Stimulated activated CD8-positive, alpha-beta memory T cell treated with anti-CD3 and anti-CD28 coated beads, Interleukin-12 subunit alpha, Interleukin-12 subunit beta, amount 100 ng/mL, for 4 hours (primary cell): ENCODE data around the gene ITGA3.
A peak's percentile ranks its signal among the peaks of the same experiment; 100 is the strongest.

Source experiments
- DNase-seq: peaks from one replicate; pipeline ENCODE4 v3.0.0-alpha.2; 2020; ENCODE audit warnings: low read depth

ITGA3 gene

DNA sequence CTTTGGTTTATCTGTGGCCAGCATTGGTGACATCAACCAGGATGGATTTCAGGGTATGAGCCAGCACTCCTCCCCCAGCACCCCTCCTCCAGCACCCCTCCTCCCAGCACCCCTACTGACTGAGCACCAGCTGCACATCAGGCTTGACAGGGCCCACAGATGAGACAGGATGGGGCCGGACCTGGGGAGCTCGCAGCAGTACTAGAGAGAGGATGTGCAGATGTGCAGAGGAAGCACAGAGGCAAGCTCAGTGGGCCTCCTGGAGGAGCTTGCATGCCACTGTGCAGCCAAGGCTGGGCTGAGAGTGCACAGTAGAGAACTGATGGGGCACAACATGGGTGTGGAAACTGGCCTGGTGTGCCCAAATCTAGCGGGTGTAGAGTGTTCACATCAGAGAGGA is 16.2 kb downstream of the ITGA3 start:
- DNase-seq = no peak

GRCh38 chr17:50072925-50073324 is 17.0 kb downstream of the ITGA3 start:
- no peak for DNase-seq

- no peak for DNase-seq
Measured at GRCh38 chr17:50074227-50074626, 18.3 kb downstream of the ITGA3 start.

- DNase-seq = no peak
Measured at GRCh38 chr17:50075446-50076032, 19.6 kb downstream of the ITGA3 start.

DNA sequence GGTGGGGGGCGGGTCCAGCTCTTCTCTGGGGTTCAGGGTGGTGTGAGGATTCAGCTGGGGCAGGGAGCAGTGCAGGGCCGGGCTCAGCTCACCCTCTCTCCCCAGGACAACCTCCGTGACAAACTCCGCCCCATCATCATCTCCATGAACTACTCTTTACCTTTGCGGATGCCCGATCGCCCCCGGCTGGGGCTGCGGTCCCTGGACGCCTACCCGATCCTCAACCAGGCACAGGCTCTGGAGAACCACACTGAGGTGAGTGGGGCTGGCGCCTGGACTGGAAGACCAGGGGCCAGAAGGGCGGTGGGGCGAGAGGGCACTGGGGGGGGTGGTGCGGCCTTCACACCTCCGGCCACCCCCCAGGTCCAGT is 20.3 kb downstream of the ITGA3 start:
- no peak for DNase-seq

GRCh38 chr17:50076591-50077235 is 20.8 kb downstream of the ITGA3 start:
- DNase-seq = no peak

- DNase-seq = no peak
Measured at GRCh38 chr17:50078430-50078829, 22.5 kb downstream of the ITGA3 start.

DNA sequence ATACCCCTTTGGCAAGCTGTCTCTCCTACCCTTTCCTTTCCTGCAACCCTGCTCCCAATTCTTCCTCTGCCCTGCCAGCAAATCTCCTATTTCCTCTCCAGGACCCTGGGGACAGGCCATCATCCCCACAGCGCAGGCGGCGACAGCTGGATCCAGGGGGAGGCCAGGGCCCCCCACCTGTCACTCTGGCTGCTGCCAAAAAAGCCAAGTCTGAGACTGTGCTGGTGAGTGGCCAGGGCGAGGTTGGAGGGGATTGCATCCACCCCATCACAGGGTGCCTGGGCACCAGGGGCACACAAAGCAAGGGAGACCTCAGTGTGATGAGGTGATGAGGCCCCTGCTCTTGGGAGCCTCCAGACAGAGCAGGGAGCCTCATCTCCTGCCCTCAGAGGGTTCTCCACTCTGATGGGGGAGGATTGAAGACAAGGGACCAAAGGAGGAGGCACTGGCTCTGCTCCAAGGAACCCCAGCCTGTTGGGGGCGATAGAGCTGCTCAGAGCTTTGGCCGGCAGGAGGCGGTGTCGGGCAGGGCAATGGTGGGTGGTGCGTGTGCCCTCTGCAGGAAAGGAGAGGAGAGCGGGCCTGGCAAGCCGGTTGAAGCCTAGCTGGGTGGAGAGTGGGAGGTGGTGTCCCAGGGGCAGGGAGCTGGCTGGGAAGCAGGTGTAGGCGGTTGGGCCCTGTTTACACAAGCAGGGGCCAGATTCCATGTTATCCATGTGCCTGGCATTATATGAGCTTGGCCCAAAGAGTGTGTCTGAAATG is 23.6 kb downstream of the ITGA3 start:
- no peak for DNase-seq

DNA sequence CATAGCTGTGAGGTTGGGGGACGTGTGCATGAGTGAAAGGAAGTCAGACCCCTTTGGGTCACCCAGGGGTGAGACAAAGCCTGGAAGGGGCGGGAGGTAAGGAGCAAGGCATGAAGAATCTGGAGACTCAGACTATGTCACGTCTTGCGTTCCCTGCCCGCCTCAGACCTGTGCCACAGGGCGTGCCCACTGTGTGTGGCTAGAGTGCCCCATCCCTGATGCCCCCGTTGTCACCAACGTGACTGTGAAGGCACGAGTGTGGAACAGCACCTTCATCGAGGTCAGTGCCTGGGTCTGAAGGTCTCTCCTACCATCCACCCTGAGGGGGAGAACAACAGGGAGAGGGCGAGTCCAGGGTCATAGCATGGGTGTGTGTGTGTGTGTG is 24.2 kb downstream of the ITGA3 start:
- DNase-seq = no peak

- no peak for DNase-seq
Measured at GRCh38 chr17:50080827-50081226, 24.9 kb downstream of the ITGA3 start.

GRCh38 chr17:50081757-50082156 is 25.8 kb downstream of the ITGA3 start:
- no peak for DNase-seq

GRCh38 chr17:50087246-50087911 is 31.5 kb downstream of the ITGA3 start:
- peak; percentile 51 for DNase-seq

GRCh38 chr17:50087912-50088405 is 32.0 kb downstream of the ITGA3 start:
- DNase-seq = no peak

DNA sequence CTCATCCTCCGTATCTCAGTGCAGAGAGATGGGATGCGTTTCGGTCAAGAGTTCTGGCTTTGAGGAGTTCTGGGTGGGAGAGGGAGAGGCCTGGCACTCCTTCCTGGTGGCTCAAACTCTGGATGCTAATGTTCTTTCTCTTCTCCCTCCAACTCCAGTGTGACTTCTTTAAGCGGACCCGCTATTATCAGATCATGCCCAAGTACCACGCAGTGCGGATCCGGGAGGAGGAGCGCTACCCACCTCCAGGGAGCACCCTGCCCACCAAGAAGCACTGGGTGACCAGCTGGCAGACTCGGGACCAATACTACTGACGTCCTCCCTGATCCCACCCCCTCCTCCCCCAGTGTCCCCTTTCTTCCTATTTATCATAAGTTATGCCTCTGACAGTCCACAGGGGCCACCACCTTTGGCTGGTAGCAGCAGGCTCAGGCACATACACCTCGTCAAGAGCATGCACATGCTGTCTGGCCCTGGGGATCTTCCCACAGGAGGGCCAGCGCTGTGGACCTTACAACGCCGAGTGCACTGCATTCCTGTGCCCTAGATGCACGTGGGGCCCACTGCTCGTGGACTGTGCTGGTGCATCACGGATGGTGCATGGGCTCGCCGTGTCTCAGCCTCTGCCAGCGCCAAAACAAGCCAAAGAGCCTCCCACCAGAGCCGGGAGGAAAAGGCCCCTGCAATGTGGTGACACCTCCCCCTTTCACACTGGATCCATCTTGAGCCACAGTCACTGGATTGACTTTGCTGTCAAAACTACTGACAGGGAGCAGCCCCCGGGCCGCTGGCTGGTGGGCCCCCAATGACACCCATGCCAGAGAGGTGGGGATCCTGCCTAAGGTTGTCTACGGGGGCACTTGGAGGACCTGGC is 33.3 kb downstream of the ITGA3 start:
- DNase-seq = no peak

DNA sequence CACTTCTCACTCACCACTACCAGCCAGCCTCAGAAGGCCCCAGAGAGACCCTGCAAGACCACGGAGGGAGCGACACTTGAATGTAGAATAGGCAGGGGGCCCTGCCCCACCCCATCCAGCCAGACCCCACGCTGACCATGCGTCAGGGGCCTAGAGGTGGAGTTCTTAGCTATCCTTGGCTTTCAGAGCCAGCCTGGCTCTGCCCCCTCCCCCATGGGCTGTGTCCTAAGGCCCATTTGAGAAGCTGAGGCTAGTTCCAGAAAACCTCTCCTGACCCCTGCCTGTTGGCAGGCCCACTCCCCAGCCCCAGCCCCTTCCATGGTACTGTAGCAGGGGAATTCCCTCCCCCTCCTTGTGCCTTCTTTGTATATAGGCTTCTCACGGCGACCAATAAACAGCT is 34.2 kb downstream of the ITGA3 start:
- DNase-seq = no peak

GRCh38 chr17:50090971-50091917 is 35.3 kb downstream of the ITGA3 start:
- no peak for DNase-seq

- no peak for DNase-seq
Measured at GRCh38 chr17:50091918-50092285, 36.0 kb downstream of the ITGA3 start.

GRCh38 chr17:50093246-50093645 is 37.3 kb downstream of the ITGA3 start:
- DNase-seq = no peak

DNA sequence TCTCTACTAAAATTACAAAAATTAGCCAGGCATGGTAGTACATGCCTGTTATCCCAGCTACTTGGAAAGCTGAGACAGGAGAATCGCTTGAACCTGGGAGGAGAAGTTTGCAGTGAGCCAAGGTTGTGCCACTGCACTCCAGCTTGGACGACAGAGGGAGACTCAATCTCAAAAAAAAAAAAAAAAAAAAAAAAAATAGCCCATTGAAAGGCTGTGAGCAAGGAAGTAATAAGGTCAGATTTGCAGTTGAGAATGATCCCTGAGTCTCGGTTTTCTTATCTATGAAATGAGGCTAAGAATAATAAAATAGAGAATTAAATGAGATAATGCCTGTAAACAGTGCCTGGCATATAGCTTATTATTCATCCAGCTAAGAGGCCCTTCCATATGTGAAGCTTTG is 37.9 kb downstream of the ITGA3 start:
- DNase-seq = no peak

DNA sequence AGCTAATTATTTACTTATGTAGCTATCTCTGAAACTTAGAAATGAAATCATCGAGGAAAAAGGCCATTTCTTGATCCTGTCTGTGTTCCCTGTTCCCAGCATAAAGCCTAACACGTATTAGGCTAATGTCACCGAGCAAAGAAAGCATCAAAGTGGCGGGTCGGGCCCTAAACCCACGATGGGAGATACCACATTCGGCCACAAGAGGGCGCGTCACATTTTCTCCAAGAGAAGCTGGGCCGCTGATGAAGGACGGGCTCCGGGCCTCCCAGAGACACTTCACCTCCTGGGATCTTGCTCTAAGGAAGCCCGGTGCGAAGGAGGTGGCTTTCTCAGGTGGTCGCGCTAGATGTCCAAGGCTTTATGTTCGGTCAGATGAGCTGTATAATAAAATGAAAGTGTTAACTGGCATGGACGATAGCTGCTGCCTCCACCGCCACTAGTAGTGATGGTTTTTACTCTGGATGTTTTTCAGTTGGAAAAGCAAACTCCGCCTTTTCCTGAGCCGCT is 38.4 kb downstream of the ITGA3 start:
- peak; percentile 70 for DNase-seq
